GM19463 (cell line): Measurements from ENCODE around the gene PGLYRP4.

Experiments
- ATAC-seq: cut with Tn5 transposase; IDR thresholded peaks from one replicate; pipeline ENCODE4 v1.9.1; 2021; ENCODE audit warnings: mild to moderate bottlenecking, moderate library complexity; ENCODE audit not compliant: unreplicated experiment

The PGLYRP4 gene

GRCh38 chr1:153348511-153349362 lies at the start of gene PGLYRP4:
PGLYRP4 (minus strand) TSS chr1:153348841; CDS start chr1:153347932, 909 bp downstream.
- no peak for ATAC-seq

GRCh38 chr1:153397924-153398651 lies 49.4 kb upstream of the PGLYRP4 start:
- ATAC-seq, result no peak

- no peak for ATAC-seq
Observed at GRCh38 chr1:153397051-153397923, 48.6 kb upstream of the PGLYRP4 start.

GRCh38 chr1:153396461-153396860 lies 47.8 kb upstream of the PGLYRP4 start:
- no peak for ATAC-seq

- ATAC-seq, result no peak
Observed at GRCh38 chr1:153395776-153396175, 47.1 kb upstream of the PGLYRP4 start.

GRCh38 chr1:153395136-153395685 lies 46.6 kb upstream of the PGLYRP4 start:
- ATAC-seq, result no peak

- no peak for ATAC-seq
Observed at GRCh38 chr1:153394391-153394790, 45.8 kb upstream of the PGLYRP4 start.

GRCh38 chr1:153393926-153394325 lies 45.3 kb upstream of the PGLYRP4 start:
- ATAC-seq, result no peak

GRCh38 chr1:153392822-153393221 lies 44.2 kb upstream of the PGLYRP4 start:
- ATAC-seq, result no peak

GRCh38 chr1:153392258-153392657 lies 43.6 kb upstream of the PGLYRP4 start:
- ATAC-seq, result no peak

- no peak for ATAC-seq
Observed at GRCh38 chr1:153390938-153391710, 42.5 kb upstream of the PGLYRP4 start, which contains the start of gene S100A8. S100A8 (minus strand) TSS chr1:153391073; CDS start chr1:153390535, 538 bp downstream.

- ATAC-seq, result no peak
Observed at GRCh38 chr1:153389973-153390879, 41.6 kb upstream of the PGLYRP4 start.

GRCh38 chr1:153389401-153389800 lies 40.8 kb upstream of the PGLYRP4 start:
- ATAC-seq, result no peak

GRCh38 chr1:153387785-153388184 lies 39.1 kb upstream of the PGLYRP4 start:
- no peak for ATAC-seq

GRCh38 chr1:153387001-153387400 lies 38.4 kb upstream of the PGLYRP4 start:
- no peak for ATAC-seq

- no peak for ATAC-seq
Observed at GRCh38 chr1:153386500-153386901, 37.9 kb upstream of the PGLYRP4 start.

- no peak for ATAC-seq
Observed at GRCh38 chr1:153384958-153385580, 36.4 kb upstream of the PGLYRP4 start.

GRCh38 chr1:153380711-153381110 lies 32.1 kb upstream of the PGLYRP4 start:
- no peak for ATAC-seq
